Left lung (tissue), 10 donors: ENCODE data around the gene FBXL17. TPM values are rescaled to one million over a fixed set of nuclear protein-coding genes. Genes with fewer than 3 reads are reported as not detected.

Source experiments
- ATAC-seq: fragments of 200-7000 bp; cut with Tn5 transposase; one replicate; pipeline ENCODE4 v1.9.1; 2020; ENCODE audit warnings: moderate library complexity
- DNase-seq, 4 donors: peaks; one replicate each; pipeline ENCODE4 v3.0.0-alpha.2; 2013 to 2020
- H3K27ac ChIP-seq, 2 donors: fragments of 200-600 bp; sonication (generic) in 1 of 2; one replicate each; pipeline versions ENCODE4 v1.5.0 to v1.8.0; 2020 to 2021
- H3K27me3 ChIP-seq, 2 donors: fragments of 200-600 bp; sonication (generic) in 1 of 2; one replicate each; pipeline versions ENCODE4 v1.5.0 to v1.8.0; 2020 to 2021
- H3K36me3 ChIP-seq, 2 donors: fragments of 200-600 bp; sonication (generic) in 1 of 2; one replicate each; pipeline versions ENCODE4 v1.5.0 to v1.8.0; 2020 to 2021
- H3K4me1 ChIP-seq, 2 donors: fragments of 200-600 bp; one replicate each; pipeline ENCODE4 v1.8.0; 2021
- H3K4me3 ChIP-seq, 2 donors: fragments of 200-600 bp; sonication (generic) in 1 of 2; one replicate each; pipeline versions ENCODE4 v1.5.0 to v1.8.0; 2020 to 2021; ENCODE audit warnings: mild to moderate bottlenecking in 1 of 2
- H3K9me3 ChIP-seq, 2 donors: fragments of 200-600 bp; sonication (generic) in 1 of 2; one replicate each; pipeline versions ENCODE4 v1.5.0 to v1.8.0; 2020 to 2021
- CTCF ChIP-seq, 2 donors: fragments of 200-600 bp; sonication (generic) in 1 of 2; IDR thresholded peaks; one replicate each; pipeline versions ENCODE4 v1.5.0 to v1.8.0; 2021; ENCODE audit warnings: antibody characterized with exemption in 2 of 2
- intact Hi-C, 2 donors: fragments of 100-400 bp; cut with DNase I; formaldehyde crosslinking; loops; one replicate each; pipeline versions ENCODE4 v1.11.2 to v1.14.2; 2022
- polyA plus RNA-seq, 6 donors: library from polyadenylated mRNA; unstranded; fragments of 120-200 nt; gene quantifications; one replicate each; pipeline ENCODE4 v1.2.1, GENCODE V29; 2013; ENCODE audit not compliant: insufficient read length in 6 of 6
- total RNA-seq, 2 donors: library from RNA; stranded (reverse); fragmentation: NEBNext Ultra II Directional; extraction: Animal tissue kit (Norgen Biotek cat#: 25700); gene quantifications; one replicate each; pipeline ENCODE4 v1.2.1, GENCODE V29; 2021
- donor health status: DM: no; HTN: yes; CAD: no.
- donor health status: DM: no; HTN: no; CAD: no.

Gene FBXL17
- total and polyA plus RNA-seq, 8 donors, result 11.8 to 23.8 (median 19.8) TPM

- TF ChIP-seq CTCF (IDR thresholded peaks at IDR 0.05), result no peak
- Histone ChIP-seq H3K27ac (no peak overlapping the region), H3K4me3 (no peak overlapping the region), H3K9me3 (no peaks in the 10 kb centered on the region), H3K36me3 (no peaks in the 10 kb centered on the region), H3K4me1 (peaks cover 0 to 4% of the 10 kb centered on the region in 2 donors), H3K27me3 (no peaks in the 10 kb centered on the region)
- no peak for ATAC-seq
- DNase-seq, result no peak
- intact Hi-C loops, result no loop called here
Measured at GRCh38 chr5:108136493-108136892, 245.4 kb downstream of the FBXL17 start.

GRCh38 chr5:108129129-108129528, 252.8 kb downstream of the FBXL17 start:
- no peak for DNase-seq
- TF ChIP-seq CTCF (IDR thresholded peaks at IDR 0.05), result no peak
- Histone ChIP-seq H3K27ac (no peak overlapping the region), H3K4me3 (no peak overlapping the region), H3K9me3 (no peaks in the 10 kb centered on the region), H3K4me1 (no peaks in the 10 kb centered on the region), H3K36me3 (no peaks in the 10 kb centered on the region), H3K27me3 (no peaks in the 10 kb centered on the region)
- no peak for ATAC-seq
- intact Hi-C loops, result no loop called here

- DNase-seq (no peak), ATAC-seq (no peak)
- Histone ChIP-seq H3K4me3 (no peak overlapping the region), H3K9me3 (no peaks in the 10 kb centered on the region), H3K27me3 (no peaks in the 10 kb centered on the region), H3K36me3 (no peaks in the 10 kb centered on the region), H3K4me1 (no peaks in the 10 kb centered on the region), H3K27ac (no peak overlapping the region)
- intact Hi-C loops, result no loop called here
- TF ChIP-seq CTCF (IDR thresholded peaks at IDR 0.05), result no peak
Measured at GRCh38 chr5:108125771-108126511, 256.0 kb downstream of the FBXL17 start.

- Histone ChIP-seq H3K27me3 (no peaks in the 10 kb centered on the region), H3K4me3 (no peak overlapping the region), H3K9me3 (no peaks in the 10 kb centered on the region), H3K4me1 (no peaks in the 10 kb centered on the region), H3K27ac (no peak overlapping the region), H3K36me3 (no peaks in the 10 kb centered on the region)
- ATAC-seq, result no peak
- TF ChIP-seq CTCF (IDR thresholded peaks at IDR 0.05), result no peak
- intact Hi-C loops, result no loop called here
- no peak for DNase-seq
Measured at GRCh38 chr5:108124596-108124995, 257.3 kb downstream of the FBXL17 start.

- no peak for TF ChIP-seq CTCF (IDR thresholded peaks at IDR 0.05)
- Histone ChIP-seq H3K27me3 (no peaks in the 10 kb centered on the region), H3K4me1 (no peaks in the 10 kb centered on the region), H3K9me3 (no peaks in the 10 kb centered on the region), H3K4me3 (no peak overlapping the region), H3K36me3 (no peaks in the 10 kb centered on the region), H3K27ac (no peak overlapping the region)
- ATAC-seq (no peak), DNase-seq (no peak)
- intact Hi-C loops, result no loop called here
Measured at GRCh38 chr5:108122702-108123101, 259.2 kb downstream of the FBXL17 start.
